Measurements from ENCODE around the gene ANKRD29.

ANKRD29 gene

DNA sequence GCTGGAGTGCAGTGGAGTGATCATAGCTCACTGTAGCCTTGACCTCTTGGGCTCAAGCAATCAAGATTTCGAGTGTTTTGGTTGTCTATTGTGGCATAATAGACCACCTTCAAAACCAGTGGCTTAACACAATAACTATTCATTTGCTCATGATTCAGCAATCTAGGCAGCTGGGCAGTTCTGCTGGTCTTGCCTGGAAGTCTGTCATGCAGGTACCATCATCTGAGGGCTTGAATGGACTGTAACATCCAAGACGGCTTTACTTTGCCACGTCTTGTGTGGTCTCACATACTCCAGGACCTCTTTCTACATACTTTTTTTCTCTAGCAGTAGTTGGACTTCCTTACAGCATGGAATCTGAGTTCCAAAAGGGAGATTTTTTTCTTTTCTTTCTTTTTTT is 13.2 kb upstream of the ANKRD29 start:
- TF ChIP-seq GABPA (IDR thresholded peaks at IDR 0.05; ENCODE audit: low read depth) (no peak), SPI1 (IDR thresholded peaks at IDR 0.05; ENCODE audit: borderline replicate concordance, low read depth) (no peak), POLR2AphosphoS5 (IDR thresholded peaks at IDR 0.05; ENCODE audit: low read depth) (no peak)
- TF ChIP-seq, protein P1, sequence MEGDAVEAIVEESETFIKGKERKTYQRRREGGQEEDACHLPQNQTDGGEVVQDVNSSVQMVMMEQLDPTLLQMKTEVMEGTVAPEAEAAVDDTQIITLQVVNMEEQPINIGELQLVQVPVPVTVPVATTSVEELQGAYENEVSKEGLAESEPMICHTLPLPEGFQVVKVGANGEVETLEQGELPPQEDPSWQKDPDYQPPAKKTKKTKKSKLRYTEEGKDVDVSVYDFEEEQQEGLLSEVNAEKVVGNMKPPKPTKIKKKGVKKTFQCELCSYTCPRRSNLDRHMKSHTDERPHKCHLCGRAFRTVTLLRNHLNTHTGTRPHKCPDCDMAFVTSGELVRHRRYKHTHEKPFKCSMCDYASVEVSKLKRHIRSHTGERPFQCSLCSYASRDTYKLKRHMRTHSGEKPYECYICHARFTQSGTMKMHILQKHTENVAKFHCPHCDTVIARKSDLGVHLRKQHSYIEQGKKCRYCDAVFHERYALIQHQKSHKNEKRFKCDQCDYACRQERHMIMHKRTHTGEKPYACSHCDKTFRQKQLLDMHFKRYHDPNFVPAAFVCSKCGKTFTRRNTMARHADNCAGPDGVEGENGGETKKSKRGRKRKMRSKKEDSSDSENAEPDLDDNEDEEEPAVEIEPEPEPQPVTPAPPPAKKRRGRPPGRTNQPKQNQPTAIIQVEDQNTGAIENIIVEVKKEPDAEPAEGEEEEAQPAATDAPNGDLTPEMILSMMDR (IDR thresholded peaks at IDR 0.05; ENCODE audit: insufficient read depth, low read length), result no peak
- TF ChIP-seq, protein P2, sequence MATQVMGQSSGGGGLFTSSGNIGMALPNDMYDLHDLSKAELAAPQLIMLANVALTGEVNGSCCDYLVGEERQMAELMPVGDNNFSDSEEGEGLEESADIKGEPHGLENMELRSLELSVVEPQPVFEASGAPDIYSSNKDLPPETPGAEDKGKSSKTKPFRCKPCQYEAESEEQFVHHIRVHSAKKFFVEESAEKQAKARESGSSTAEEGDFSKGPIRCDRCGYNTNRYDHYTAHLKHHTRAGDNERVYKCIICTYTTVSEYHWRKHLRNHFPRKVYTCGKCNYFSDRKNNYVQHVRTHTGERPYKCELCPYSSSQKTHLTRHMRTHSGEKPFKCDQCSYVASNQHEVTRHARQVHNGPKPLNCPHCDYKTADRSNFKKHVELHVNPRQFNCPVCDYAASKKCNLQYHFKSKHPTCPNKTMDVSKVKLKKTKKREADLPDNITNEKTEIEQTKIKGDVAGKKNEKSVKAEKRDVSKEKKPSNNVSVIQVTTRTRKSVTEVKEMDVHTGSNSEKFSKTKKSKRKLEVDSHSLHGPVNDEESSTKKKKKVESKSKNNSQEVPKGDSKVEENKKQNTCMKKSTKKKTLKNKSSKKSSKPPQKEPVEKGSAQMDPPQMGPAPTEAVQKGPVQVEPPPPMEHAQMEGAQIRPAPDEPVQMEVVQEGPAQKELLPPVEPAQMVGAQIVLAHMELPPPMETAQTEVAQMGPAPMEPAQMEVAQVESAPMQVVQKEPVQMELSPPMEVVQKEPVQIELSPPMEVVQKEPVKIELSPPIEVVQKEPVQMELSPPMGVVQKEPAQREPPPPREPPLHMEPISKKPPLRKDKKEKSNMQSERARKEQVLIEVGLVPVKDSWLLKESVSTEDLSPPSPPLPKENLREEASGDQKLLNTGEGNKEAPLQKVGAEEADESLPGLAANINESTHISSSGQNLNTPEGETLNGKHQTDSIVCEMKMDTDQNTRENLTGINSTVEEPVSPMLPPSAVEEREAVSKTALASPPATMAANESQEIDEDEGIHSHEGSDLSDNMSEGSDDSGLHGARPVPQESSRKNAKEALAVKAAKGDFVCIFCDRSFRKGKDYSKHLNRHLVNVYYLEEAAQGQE (IDR thresholded peaks at IDR 0.05; ENCODE audit: insufficient replicate concordance, low read depth), result no peak
- Histone ChIP-seq H3K27me3 (ENCODE audit: insufficient read depth, poor library complexity, severe bottlenecking) (peaks cover 26% of the 10 kb centered on the region), H3K4me3 (replicated peaks; ENCODE audit: insufficient read depth, low read length) (no peak overlapping the region), H3K27ac (replicated peaks) (no peak overlapping the region)
- no peak for DNase-seq (ENCODE audit: low read depth in 1 of 2, low spot score in 1 of 2)

DNA sequence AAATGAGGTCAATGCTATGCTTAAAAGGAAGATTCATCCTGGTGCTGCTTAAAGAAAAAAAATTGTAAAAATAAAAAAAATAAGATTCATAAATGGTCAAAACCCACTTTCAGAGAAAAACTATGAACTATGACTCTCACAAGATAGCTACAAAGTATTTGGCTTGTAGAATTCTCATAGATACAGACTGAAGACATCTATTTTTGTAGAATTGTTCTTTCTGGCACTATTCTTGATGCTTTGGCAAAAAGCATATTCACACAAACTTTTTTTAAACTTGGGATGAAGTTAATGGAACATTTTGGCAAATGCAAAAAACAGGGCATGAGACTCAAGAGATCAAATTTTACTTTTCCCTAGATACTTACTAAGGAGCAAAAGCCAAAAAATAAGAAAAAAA is 12.5 kb upstream of the ANKRD29 start:
- TF ChIP-seq GABPA (IDR thresholded peaks at IDR 0.05; ENCODE audit: low read depth), result no peak
- H3K27ac ChIP-seq (replicated peaks), result no peak overlapping the region
- H3K27me3 ChIP-seq (ENCODE audit: insufficient read depth, poor library complexity, severe bottlenecking), result peaks cover 23% of the 10 kb centered on the region
- H3K4me3 ChIP-seq (replicated peaks; ENCODE audit: insufficient read depth, low read length), result no peak overlapping the region
- DNase-seq (ENCODE audit: low read depth in 1 of 2, low spot score in 1 of 2), result no peak

DNA sequence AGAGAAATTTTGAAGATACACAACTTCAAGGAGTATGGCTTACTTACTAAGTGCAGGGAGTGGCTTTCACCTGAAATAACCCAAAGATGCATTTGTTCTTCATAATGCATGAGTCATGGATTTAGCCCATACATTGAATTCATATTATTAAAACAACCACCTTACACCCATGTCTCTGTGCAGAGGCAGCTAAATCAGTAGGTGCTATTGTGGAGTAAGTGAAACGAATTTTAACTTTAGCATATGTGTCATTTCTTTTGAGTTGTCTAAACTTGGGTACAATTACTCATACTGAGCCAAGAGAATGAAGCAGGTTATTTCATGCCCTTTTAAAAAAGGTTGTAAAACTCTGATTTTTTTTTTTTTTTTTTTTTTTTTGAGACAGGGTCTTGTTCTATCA is 11.0 kb upstream of the ANKRD29 start:
- H3K27ac ChIP-seq (replicated peaks), result no peak overlapping the region
- no peak overlapping the region for H3K4me3 ChIP-seq (replicated peaks; ENCODE audit: insufficient read depth, low read length)
- DNase-seq (ENCODE audit: low read depth in 1 of 2, low spot score in 1 of 2), result no peak
- TF ChIP-seq, protein P2 (IDR thresholded peaks at IDR 0.05; ENCODE audit: insufficient replicate concordance, low read depth), result no peak
- TF ChIP-seq SPI1 (IDR thresholded peaks at IDR 0.05; ENCODE audit: borderline replicate concordance, low read depth) (no peak), GABPA (IDR thresholded peaks at IDR 0.05; ENCODE audit: low read depth) (no peak), POLR2AphosphoS5 (IDR thresholded peaks at IDR 0.05; ENCODE audit: low read depth) (no peak)
- H3K27me3 ChIP-seq (ENCODE audit: insufficient read depth, poor library complexity, severe bottlenecking), result peaks cover 24% of the 10 kb centered on the region

DNA sequence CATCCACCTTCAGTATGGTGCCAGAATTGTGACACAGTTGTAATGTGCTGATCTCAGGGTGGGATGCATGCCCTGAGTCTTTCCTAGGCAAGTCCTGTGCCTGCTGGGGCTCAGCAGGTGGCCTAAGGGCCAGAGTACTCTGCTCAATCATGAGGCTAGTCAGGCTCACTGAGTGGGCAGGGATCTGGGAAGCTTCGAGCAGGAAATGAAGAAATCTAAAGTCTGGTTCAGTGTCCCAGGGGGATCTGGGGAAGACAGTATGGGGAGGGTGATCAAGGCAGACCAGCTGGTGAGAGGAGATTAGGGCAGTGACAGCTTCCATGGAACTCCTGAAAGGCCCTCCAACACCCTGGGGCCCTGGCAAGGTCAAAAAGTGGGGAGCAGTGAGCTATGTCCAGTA is 8.9 kb upstream of the ANKRD29 start:
- DNase-seq (ENCODE audit: low read depth in 1 of 2, low spot score in 1 of 2), result no peak
- H3K27ac ChIP-seq (replicated peaks), result no peak overlapping the region
- TF ChIP-seq GABPA (IDR thresholded peaks at IDR 0.05; ENCODE audit: low read depth), result no peak
- H3K4me3 ChIP-seq (replicated peaks; ENCODE audit: insufficient read depth, low read length), result no peak overlapping the region
- peaks cover 15% of the 10 kb centered on the region for H3K27me3 ChIP-seq (ENCODE audit: insufficient read depth, poor library complexity, severe bottlenecking)

DNA sequence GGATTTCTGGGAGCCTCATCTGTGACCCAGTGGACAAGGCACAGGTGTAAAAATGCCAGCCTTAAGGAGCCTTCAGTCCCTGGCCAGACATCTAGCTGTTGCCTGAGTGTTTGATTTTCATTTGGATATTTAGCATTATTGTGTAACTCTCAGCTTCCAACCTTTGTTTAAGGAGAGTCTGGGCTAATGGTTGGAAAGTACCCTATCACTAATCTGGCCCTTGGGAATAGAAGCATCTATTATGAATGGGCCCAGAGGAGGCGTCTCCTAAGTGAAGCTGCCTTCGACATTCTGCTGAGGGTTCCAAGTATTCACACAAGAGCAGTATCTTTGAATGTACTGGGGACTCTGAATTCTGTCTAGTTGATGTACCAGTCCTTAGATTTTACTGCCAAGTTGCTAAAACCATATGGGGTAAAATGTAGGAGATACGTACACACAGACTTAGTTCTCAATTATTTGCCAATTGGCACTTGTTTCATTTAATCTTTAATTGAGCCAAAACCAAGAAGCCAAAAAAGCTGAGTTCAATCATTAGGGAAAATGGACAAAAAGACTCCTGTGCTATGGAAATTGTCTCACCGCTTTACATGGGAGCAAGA is 7.2 kb upstream of the ANKRD29 start:
- no peak overlapping the region for H3K4me3 ChIP-seq (replicated peaks; ENCODE audit: insufficient read depth, low read length)
- no peak overlapping the region for H3K27ac ChIP-seq (replicated peaks)
- TF ChIP-seq GABPA (IDR thresholded peaks at IDR 0.05; ENCODE audit: low read depth), result no peak
- TF ChIP-seq POLR2AphosphoS5 (IDR thresholded peaks at IDR 0.05; ENCODE audit: low read depth), result no peak
- no peak for TF ChIP-seq SPI1 (IDR thresholded peaks at IDR 0.05; ENCODE audit: borderline replicate concordance, low read depth)
- TF ChIP-seq, protein P2 (IDR thresholded peaks at IDR 0.05; ENCODE audit: insufficient replicate concordance, low read depth), result no peak
- TF ChIP-seq, protein P1 (IDR thresholded peaks at IDR 0.05; ENCODE audit: insufficient read depth, low read length), result no peak
- DNase-seq (ENCODE audit: low read depth in 1 of 2, low spot score in 1 of 2), result no peak
- peaks cover 12% of the 10 kb centered on the region for H3K27me3 ChIP-seq (ENCODE audit: insufficient read depth, poor library complexity, severe bottlenecking)

All from HL-60 (cell line).